Smooth muscle cell (in vitro differentiated cells): ENCODE results near the gene AP1M2. TPM values are rescaled to one million over a fixed set of nuclear protein-coding genes. Genes with fewer than 3 reads are reported as not detected.

Source experiments
- DNase-seq: peaks from one replicate; lab custom pipeline; 2025; ENCODE audit not compliant: unreplicated experiment; lab: John Stamatoyannopoulos, UW
- H2AFZ ChIP-seq: fragments of 200-600 bp; sonication (generic); 2 replicates; pipeline ENCODE4 v1.6.0; 2016; ENCODE audit warnings: antibody characterized with exemption, low read depth, mild to moderate bottlenecking
- H3F3A ChIP-seq: fragments of 200-600 bp; sonication (generic); 2 replicates; pipeline ENCODE4 v1.6.0; 2017; ENCODE audit warnings: antibody characterized with exemption, low read depth
- H3K27ac ChIP-seq: fragments of 200-600 bp; sonication (generic); 2 replicates; pipeline ENCODE4 v1.5.1; 2016; ENCODE audit warnings: low read depth, mild to moderate bottlenecking
- H3K27me3 ChIP-seq: fragments of 200-600 bp; sonication (generic); 2 replicates; pipeline ENCODE4 v1.6.1; 2016; ENCODE audit warnings: low read depth, mild to moderate bottlenecking
- H3K36me3 ChIP-seq: fragments of 200-600 bp; sonication (generic); 2 replicates; pipeline ENCODE4 v1.5.1; 2016; ENCODE audit warnings: low read depth
- H3K4me1 ChIP-seq: fragments of 200-600 bp; sonication (generic); 2 replicates; pipeline ENCODE4 v1.5.1; 2016; ENCODE audit warnings: low read depth
- H3K4me2 ChIP-seq: fragments of 200-600 bp; sonication (generic); 2 replicates; pipeline ENCODE4 v1.6.0; 2016; ENCODE audit warnings: mild to moderate bottlenecking
- H3K4me3 ChIP-seq: fragments of 200-600 bp; sonication (generic); 2 replicates; pipeline ENCODE4 v1.5.1; 2016; ENCODE audit warnings: mild to moderate bottlenecking
- H3K79me2 ChIP-seq: fragments of 200-600 bp; sonication (generic); 2 replicates; pipeline ENCODE4 v1.6.0; 2016; ENCODE audit warnings: low read depth, mild to moderate bottlenecking
- H3K9ac ChIP-seq: fragments of 200-600 bp; sonication (generic); 2 replicates; pipeline ENCODE4 v1.6.0; 2016; ENCODE audit warnings: low read depth
- H3K9me3 ChIP-seq: fragments of 200-600 bp; sonication (generic); replicated peaks from 2 replicates; pipeline ENCODE4 v1.5.1; 2016; ENCODE audit warnings: low read depth
- H4K20me1 ChIP-seq: fragments of 200-600 bp; sonication (generic); 2 replicates; pipeline ENCODE4 v1.6.0; 2016; ENCODE audit warnings: low read depth
- WGBS: methylation state at CpG from one replicate; pipeline ENCODE4 v1.1.7; 2016; ENCODE audit warnings: low lambda C conversion rate; 5-methylcytosine and 5-hydroxymethylcytosine counted together
- polyA plus RNA-seq: library from polyadenylated mRNA; unstranded; fragments of >200 nt; fragmentation: Nextera tagmentation; extraction: Ambion mirVana; gene quantifications from 2 replicates; pipeline ENCODE4 v1.2.1, GENCODE V29; 2016
- total RNA-seq: library from RNA; depleted of rRNA; stranded (reverse); fragments of >200 nt; gene quantifications from 2 replicates; pipeline ENCODE4 v1.2.3, GENCODE V29; 2014
- TF ChIP-seq, protein P1 (sequence below): fragments of 200-600 bp; sonication (generic); IDR thresholded peaks from 2 replicates; pipeline ENCODE4 v1.5.1; 2017; ENCODE audit warnings: borderline replicate concordance, mild to moderate bottlenecking, antibody characterized with exemption; ENCODE audit not compliant: insufficient read depth, poor library complexity, severe bottlenecking

The AP1M2 gene
- total RNA-seq (19.8 and 37.1 TPM in 2 replicates), polyA plus RNA-seq (8.8 and 30.2 TPM in 2 replicates)

DNA sequence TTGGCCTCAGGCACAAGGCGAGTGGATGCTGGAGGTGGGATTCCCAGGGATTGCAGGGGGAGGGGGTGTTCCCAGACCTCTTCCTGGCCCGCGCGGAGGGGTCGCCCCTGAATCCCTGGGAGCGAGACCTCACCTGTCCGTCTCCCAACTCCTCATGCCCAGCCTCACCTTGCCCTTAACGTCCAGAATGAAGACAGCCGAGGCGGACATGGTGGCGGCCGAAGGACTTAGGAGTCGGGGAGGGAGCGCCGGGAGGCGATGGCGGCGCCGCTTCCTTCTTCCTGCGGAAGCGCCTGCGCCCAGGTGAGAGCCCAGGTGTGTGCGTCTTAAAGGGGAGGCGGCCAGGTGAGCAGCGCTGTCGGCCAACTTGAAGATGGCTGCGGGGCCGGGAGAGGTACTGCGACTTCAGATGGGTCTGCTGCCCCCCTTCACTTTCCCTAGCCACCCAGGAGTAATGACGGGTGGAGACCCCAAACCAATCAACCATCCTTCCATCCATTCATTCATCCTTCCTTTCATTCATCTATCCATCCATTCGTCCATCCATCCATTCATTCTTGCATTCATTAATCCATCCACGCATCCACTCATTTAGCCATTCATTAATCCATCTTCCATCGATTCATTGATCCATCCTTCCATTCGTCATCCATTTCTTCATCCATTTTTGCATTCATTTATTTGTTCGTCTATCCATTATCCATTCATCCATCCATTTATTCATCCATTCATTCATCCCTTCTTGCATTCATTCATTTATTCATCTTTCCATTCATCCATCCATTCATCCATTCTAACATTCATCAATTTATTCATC, at the start of gene AP1M2:
TSS of gene AP1M2 (minus strand) at position 291 of the 817 bp plus-strand sequence. CDS start at position 210, 81 bp downstream.
- H3K9me3 ChIP-seq, result no peaks in the 10 kb centered on the region
- no peaks in the 10 kb centered on the region for H3K4me1 ChIP-seq
- peaks cover 22% of the 10 kb centered on the region for H3K27me3 ChIP-seq
- DNase-seq, result no peak
- no peaks in the 10 kb centered on the region for H3F3A ChIP-seq
- H3K4me2 ChIP-seq, result peak within 1 kb of the TSS; percentile 61
- H3K4me3 ChIP-seq, result peak within 1 kb of the TSS; percentile 51
- H3K36me3 ChIP-seq, result no peaks in the 10 kb centered on the region
- H3K9ac ChIP-seq, result no peak within 1 kb of the TSS
- TF ChIP-seq, protein P1, sequence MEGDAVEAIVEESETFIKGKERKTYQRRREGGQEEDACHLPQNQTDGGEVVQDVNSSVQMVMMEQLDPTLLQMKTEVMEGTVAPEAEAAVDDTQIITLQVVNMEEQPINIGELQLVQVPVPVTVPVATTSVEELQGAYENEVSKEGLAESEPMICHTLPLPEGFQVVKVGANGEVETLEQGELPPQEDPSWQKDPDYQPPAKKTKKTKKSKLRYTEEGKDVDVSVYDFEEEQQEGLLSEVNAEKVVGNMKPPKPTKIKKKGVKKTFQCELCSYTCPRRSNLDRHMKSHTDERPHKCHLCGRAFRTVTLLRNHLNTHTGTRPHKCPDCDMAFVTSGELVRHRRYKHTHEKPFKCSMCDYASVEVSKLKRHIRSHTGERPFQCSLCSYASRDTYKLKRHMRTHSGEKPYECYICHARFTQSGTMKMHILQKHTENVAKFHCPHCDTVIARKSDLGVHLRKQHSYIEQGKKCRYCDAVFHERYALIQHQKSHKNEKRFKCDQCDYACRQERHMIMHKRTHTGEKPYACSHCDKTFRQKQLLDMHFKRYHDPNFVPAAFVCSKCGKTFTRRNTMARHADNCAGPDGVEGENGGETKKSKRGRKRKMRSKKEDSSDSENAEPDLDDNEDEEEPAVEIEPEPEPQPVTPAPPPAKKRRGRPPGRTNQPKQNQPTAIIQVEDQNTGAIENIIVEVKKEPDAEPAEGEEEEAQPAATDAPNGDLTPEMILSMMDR, result no peak
- 16% methylated on average over 35 of the region's 35 CpGs for WGBS
- H2AFZ ChIP-seq, result no peak within 1 kb of the TSS
- H4K20me1 ChIP-seq, result no peaks in the 10 kb centered on the region
- H3K79me2 ChIP-seq, result no peaks in the 10 kb centered on the region
- no peak within 1 kb of the TSS for H3K27ac ChIP-seq

DNA sequence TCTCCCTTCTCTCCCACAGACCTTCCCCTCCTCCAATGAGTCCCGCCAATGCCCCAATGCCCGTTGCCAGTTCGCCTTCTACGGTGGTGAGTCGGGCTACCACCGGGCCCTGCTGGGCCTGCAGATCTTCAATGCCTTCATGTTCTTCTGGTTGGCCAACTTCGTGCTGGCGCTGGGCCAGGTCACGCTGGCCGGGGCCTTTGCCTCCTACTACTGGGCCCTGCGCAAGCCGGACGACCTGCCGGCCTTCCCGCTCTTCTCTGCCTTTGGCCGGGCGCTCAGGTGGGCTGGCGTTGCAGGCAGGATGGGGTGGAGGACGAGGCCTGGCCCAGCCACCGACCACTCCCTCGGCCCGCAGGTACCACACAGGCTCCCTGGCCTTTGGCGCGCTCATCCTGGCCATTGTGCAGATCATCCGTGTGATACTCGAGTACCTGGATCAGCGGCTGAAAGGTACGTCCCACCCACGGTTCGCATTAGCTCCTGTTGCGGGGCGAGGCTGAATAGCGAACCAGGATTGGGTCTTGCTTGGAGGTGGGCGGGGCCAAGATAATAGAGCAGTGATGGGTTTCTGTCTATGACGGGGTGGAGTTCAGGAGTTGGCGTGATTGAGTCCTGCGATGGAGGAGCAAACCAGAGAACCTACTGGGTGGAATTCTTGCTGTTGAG, 49.3 kb upstream of the AP1M2 start:
- Histone ChIP-seq H4K20me1 (peaks cover 6% of the 10 kb centered on the region), H2AFZ (no peak overlapping the region), H3K4me2 (no peak overlapping the region), H3K4me3 (no peak overlapping the region), H3F3A (peaks cover 2% of the 10 kb centered on the region), H3K4me1 (no peaks in the 10 kb centered on the region), H3K9ac (no peak overlapping the region), H3K27me3 (no peaks in the 10 kb centered on the region), H3K27ac (no peak overlapping the region), H3K9me3 (no peaks in the 10 kb centered on the region), H3K79me2 (no peaks in the 10 kb centered on the region), H3K36me3 (no peaks in the 10 kb centered on the region)
- WGBS, result 95% methylated on average over 37 of the region's 37 CpGs
- TF ChIP-seq, protein P1, result no peak
- no peak for DNase-seq

DNA sequence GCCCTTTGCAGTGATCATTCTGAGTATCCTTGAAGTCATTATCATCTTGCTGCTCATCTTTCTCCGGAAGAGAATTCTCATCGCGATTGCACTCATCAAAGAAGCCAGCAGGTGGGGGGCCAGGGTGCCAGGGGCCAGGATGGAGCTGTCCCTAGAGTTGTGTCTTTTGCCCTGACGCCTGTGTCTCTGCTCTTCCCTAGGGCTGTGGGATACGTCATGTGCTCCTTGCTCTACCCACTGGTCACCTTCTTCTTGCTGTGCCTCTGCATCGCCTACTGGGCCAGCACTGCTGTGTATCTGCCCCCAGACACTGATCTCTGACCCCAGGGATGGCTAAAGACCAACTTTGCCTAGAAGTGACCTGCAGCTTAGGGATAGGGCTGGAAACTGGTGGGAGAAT, 47.9 kb upstream of the AP1M2 start:
- Histone ChIP-seq H3K4me3 (no peak overlapping the region), H3K27me3 (no peaks in the 10 kb centered on the region), H3K27ac (no peak overlapping the region), H3K36me3 (no peaks in the 10 kb centered on the region), H3F3A (no peaks in the 10 kb centered on the region), H3K79me2 (no peaks in the 10 kb centered on the region), H3K9me3 (no peaks in the 10 kb centered on the region), H2AFZ (no peak overlapping the region), H4K20me1 (peaks cover 6% of the 10 kb centered on the region), H3K4me2 (no peak overlapping the region), H3K9ac (no peak overlapping the region), H3K4me1 (no peaks in the 10 kb centered on the region)
- 93% methylated on average over 6 of the region's 6 CpGs for WGBS
- no peak for DNase-seq
- TF ChIP-seq, protein P1, result no peak
